NOMO-1 treated with DMSO at 0.1 percent for 48 hours (cell line): Measurements from ENCODE around the gene GBP2.
A peak's percentile ranks its signal among the peaks of the same experiment; 100 is the strongest.
"Not testable (repeated sequence)": the region's sequence is repeated elsewhere in the genome, so short reads cannot be mapped to it uniquely, and the experiment has no call there.

Experiments
- DNase-seq: peaks from one replicate; lab custom pipeline; 2025; ENCODE audit not compliant: unreplicated experiment; lab: John Stamatoyannopoulos, UW

GBP2 gene

DNA sequence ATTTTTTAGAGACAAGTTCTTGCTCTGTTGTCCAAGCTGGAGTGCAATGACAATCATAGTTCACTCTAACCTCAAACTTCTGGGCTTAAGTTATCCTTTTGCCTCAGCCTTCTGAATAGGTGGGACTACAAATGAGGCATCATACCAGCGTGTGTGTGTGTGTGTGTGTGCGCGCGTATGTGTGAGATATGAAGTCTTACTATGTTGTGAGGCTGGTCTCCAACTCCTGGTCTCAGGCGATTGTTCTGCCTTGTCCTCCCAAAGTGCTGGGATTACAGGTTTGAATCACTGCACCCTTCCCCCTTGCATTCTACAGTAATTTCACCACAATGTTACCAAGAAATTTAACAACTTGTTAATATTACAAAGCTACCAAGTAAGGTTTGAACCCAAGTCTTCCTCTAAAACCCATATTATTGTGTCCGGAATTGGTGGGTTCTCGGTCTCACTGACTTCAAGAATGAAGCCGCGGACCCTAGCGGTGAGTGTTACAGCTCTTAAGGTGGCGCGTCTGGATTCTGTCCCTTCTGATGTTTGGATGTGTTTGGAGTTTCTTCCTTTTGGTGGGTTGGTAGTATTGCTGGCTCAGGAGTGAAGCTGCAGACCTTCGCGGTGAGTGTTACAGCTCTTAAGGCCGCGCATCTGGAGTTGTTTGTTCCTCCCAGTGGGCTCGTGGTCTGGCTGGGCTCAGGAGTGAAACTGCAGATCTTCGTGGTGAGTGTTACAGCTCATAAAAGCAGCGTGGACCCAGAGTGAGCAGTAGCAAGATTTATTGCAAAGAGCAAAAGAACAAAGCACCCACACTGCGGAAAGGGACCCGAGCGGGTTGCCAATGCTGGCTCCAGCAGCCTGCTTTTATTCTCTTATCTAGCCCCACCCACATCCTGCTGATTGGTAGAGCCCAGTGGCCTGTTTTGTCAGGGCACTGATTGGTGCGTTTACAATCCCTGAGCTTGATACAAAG, 970 bp upstream of the GBP2 start:
- DNase-seq = not testable (repeated sequence)

DNA sequence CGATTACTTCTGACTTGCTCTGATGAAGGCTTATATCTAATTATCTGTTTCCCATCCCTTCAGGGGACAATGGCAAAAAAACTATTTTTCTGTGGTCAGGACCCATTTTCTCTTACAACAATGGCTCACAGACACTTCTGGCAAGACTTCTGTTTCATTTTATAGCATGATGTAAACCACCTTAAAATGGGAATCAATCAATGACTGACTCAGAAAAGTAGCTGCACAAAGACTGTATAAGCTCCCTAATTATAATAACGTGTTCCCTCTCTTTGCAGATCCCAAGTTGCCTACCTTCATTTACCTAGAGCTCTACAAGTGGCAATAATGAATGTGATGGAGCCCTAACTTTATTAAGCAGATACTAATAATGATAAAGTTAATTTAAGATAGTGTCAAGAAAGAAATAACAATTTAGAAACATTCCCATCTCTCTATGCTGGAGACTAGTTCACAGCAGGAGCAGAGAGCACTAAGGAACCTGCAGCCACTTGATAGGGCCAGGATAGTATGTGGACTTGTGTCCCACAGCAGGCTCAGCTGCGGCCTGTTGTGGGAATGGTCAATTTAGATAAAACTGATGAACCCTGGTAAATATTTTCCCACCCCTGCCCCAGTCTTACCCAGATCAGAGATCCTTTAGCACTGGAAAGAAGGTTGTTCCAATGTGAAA, 538 bp downstream of the GBP2 start:
- DNase-seq = no peak

DNA sequence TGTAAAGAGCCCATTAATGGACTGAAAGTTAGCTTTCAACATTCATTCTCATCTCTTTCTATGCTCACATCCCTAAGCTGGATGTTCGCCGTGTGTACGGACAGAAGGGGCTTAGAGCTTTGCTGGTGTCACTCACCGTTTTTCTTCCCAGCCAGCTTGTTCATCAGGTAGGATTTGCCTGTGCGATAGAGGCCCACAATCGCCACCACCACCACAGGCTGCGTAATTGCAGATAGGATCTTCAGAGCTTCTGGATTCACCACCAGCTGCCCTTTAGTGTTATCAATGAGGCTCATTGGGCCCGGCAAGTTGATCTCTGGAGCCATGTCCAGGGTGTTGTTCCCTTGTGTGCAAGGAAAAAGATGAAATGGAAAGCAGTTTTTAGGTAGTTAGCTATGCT, 4.3 kb downstream of the GBP2 start:
- DNase-seq = no peak

DNA sequence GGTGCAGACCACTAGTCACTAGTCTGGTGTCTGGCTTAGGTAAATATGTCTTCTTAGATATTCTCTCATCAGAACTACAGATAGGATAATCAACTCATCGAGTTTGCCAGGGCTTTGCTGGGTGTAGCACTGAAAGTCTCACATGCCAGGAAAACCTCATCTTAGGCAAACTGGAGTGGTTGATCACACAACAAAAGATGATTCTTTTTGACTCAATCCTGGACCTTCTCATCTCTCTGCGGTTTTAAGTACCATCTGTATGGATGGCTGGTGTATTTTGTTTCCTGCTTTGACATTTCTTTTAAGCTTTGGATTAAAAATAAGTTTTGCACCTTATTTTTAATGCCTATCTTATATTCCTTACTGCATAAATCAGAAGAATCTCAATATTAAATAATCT, 11.3 kb downstream of the GBP2 start:
- DNase-seq = no peak

DNA sequence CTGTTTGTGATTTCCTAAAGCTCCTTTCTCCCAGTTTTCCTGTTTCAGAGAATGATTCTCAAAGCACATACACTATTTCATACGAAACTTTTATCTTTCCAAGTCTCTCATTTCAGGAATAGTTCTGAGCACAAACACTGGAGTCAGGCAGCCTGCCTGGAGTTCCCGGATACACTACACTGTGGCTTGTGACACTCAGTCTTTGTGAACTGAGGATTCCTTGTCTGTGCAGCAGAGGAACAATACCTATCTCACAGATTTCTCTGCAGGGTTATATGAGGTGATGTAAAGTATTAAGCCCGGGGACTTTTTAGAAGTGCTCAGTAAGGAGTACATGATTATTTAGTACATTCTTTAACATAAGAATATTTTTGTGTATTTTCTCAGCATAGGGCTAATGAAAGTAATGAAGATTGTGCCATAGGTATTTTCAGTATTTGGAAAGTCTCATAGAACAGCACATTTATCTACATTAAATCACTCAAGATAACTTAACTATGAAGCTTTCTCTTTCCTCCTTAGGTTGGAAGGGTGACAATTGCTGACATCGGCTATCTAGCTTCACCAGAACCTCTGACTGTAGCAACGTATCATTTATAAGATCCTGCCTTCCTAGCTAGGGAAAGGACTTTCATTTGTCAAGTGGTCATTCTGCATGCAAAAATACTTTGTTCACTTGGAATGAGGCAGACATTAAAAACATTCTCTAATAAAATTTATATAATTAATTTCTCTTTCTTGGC, 12.9 kb downstream of the GBP2 start:
- no peak for DNase-seq

DNA sequence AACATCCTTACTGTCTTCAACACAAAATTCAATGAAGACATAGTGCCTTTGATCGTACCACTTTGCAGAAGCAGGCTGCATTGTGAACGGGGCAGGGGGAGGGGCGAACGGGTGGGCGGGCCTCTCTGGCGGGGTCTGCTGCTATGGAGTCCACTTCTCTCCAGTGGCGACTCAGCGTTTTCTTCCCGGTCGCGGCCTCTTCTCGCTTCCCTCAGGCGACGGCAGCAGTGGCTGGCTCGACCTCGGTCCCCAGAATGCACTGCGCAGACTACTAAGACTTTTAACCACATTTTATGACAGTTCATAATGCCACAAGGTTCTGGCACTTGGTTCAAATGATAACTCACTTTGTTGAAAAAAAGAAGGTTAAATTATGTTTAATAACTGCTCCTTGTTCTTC, 21.2 kb downstream of the GBP2 start:
- no peak for DNase-seq

DNA sequence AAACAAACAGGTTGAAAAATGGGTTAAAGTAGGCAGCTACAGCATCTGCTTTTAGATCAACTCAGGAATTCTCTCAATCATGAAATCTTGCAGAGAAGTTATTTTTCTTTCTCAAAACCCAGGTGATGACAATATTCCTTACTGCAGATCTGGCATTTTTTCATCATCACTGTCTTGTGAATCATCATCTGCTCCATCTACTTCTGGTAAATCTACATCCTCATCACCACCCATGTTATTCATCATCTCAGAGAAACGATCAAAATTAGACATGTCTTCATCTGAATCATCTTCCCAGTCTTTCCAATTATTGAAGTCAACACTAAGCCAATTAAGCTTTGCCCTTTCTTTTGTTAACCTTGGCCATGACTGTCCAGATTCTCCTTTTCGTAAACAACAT, 21.8 kb downstream of the GBP2 start:
- no peak for DNase-seq

DNA sequence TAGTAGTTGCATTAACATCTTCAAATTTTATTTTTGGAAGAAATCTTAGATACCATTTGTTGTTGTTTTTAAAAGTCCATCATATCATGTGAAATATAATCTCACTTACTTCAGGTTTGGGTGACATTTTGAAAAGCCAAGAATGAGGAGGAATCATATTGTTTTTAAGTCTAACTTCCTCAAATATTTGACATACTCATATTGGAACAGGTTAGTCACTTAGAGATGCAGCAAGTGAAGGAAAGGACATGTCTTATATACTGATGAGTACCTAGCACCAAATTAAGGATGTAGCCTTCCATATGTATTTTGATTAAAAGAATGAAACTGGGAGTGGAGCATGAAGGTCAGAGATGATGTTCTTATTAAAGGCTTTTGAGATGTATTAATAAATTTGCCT, 23.9 kb downstream of the GBP2 start:
- DNase-seq = no peak

DNA sequence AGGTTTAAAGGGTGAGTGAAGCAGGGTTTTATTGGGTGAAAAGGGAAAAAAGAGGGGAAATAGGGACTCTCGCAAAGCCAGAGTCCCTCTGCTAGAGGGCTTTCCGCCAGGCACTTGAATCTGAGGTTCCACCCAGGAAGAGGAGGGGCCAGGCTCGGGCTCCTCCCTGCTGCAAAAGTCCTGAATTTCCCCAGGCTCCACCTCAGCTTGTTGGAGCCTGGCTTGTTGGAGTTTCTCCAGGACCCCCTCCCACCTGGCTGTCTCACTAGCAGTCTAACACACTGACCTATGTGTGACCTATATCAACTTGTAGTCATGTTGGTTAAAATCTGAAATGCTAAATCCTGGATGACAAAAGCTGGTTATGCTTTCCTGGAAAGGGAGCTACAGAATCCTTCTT, 25.5 kb downstream of the GBP2 start:
- no peak for DNase-seq

DNA sequence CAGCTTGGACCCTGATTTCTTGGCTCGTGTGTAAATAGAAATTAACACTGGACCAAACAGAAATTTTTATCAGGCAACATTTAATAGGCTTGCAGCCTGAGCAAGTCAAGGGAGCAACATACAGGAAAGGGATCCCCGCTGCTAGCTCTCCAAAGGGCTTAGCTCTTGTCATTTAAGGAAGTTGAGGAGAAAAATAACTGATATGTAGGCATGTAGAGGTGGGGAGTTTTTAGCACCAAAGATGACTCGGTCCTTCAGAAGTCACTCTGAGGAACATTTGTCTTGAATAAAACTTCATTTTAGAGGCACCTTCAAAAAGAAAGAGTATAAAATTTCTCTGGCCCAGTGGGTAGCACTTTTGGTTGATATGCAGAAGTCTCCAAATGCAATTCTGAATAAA, 27.1 kb downstream of the GBP2 start:
- no peak for DNase-seq

DNA sequence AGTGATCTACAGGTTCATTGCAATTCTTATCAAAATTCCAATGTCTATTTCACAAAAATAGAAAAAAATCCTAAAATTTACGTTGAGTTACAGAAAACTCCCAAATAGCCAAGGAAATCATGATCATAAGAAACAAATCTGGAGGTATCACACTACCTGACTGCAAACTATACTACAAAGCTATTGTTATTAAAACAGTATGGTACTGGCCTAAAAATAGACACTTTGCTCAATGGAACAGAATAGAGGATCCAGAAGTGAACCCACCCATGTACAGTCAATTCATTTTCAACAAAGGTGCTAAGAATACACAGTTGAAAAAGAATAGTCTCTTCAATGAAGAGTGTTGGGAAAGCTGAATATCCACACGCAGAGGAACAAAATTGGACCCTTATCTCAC, 30.2 kb downstream of the GBP2 start:
- DNase-seq = no peak

DNA sequence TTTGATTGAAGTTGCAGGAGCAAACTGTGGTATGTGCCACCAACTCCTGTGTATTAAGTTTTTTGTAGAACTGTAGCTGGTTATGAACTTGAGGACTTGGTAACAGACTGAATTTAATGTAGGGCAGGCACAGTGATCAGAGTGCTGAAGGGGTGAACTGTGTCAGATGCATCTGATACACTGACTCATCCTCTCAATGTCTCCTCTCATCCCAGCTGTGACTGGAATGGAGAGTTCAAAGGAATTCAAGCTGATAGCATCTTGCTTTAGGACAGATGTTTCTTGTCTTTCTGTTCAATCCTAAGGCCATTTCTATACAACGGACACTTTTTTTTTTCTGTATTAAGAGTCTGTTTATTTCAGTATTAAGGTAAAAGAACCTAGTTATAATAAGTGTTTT, 36.0 kb downstream of the GBP2 start:
- DNase-seq = no peak

DNA sequence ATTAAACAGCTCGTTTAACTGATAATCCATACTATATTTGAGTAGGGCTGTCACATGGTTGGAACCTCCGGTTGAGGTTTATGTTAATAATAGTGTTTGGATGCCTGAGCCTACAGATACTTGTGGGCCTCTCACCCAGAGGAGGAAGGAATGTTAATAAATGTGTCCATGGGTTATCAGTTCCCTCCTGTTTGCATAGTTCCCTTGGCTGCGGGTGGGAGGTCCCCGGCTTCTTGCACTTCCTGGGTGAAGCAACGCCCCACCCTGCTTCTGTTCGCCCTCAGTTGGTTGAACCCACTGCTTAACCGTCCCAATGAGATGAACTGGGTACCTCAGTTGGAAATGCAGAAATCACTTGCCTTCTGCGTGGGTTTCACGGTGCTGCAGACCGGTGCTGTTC, 37.3 kb downstream of the GBP2 start:
- no peak for DNase-seq

DNA sequence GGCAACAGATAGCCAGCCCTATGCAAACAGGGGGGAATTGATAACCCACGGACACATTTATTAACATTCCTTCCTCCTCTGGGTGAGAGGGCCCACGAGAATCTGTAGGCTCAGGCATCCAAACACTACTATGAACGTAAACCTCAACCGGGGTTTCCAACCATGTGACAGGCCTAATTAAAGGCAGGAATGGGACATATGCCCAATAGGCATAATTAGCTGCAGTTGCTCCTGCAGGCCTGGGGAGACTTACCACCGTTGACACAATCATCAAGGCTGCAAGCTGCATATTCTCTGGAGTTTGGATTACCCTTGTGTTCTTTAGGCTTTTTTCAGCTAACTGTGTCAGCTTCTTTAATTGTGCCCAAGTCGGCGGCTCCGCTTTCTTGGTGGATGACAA, 38.7 kb downstream of the GBP2 start:
- no peak for DNase-seq

DNA sequence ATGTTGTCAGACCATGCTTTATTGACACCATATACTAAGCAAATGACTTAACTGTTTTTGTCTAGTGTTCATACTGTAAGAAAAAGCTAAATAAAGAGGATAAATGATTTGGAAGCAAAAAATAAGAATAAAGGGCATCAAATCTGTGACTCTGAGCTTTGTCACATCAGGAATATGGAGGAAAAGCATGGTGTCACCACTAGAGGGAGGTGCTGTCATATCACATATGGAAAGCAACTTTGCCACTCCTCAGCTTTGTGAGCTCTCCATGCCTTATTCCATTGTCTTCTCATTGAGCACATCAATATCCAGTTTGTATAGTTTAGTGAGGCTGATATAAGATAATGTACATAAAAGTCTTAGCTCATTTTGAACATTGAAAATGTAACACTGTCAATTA, 40.1 kb downstream of the GBP2 start:
- DNase-seq = peak; percentile 58

DNA sequence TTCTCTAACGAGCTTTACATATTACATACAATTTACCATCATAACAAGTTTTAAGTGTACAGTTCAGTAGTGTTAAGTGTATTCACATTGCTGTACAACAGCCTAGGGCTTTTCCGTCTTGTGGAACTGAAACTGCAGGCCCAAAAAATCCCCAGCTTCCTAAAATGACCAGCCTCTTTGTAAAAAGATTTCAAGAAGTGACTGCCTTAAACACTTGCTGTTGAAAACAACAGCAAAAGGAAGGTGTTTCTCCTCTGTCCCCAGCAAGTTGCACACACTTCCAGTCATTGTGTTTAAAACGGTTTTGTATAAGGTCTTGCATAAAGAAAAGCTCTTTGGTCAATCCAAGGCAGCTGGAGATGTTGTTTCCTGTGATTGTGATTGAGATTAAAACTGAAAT, 44.9 kb downstream of the GBP2 start:
- peak; percentile 72 for DNase-seq

DNA sequence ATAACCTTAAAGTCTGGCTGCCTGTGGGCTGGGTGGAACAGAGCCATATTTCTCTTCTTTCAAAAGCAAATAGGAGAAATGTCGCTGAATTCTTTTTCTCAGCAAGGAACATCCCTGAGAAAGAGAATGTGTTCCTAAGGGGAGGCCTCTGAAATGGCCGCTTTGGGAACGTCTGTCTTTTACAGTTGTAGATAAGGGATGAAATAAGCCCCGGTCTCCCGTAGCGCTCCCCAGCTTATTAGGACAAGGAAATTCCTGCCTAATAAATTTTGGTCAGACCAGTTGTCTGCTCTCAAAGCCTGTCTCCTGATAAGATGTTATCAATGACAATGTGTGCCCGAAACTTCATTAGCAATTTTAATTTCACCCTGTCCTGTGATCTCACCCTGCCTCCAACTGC, 45.8 kb downstream of the GBP2 start:
- not testable (repeated sequence) for DNase-seq

DNA sequence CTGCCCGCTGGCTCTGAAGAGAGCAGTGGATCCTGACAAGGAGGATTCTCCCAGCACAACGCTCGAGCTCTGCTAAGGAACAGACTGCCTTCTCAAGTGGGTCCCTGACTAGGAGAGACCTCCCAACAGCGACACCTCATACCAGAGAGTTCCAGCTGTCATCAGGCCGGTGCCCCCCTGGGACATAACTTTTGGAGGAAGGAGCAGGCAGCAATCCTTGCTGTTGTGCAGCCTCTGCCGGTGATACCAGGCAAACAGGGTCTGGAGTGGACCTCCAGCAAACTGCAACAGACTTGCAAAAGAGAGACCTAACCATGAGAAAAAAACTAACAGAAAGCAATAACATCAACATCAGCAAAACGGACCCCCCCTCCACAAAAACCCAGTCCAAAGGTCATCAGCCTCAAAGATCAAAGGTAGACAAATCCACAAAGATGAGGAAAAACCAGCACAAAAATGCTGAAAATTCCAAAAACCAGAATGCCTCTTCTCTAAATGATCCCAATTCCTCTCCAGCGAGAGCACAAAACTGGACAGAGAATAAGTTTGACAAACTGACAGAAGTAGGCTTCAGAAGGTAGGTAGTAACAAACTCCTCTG, 53.3 kb downstream of the GBP2 start:
- DNase-seq = not testable (repeated sequence)

DNA sequence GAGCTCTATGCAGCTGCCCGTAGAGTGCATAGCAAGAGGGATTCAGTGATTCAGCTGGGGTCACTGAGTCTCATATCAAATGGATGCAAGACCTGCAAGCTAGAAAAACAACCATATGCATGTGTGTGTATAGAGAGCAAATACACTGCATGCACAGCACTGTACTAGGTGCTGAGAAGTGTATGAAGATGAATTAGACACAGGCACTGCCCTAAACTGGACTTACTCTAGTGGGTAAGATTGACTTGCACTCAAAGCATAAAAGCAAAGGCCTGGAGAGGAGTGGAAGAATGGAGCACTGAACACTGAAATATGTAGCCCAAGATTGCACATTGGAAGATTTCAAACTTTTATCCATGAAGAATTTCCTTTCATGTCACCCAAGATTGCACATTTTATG, 55.4 kb downstream of the GBP2 start:
- no peak for DNase-seq

DNA sequence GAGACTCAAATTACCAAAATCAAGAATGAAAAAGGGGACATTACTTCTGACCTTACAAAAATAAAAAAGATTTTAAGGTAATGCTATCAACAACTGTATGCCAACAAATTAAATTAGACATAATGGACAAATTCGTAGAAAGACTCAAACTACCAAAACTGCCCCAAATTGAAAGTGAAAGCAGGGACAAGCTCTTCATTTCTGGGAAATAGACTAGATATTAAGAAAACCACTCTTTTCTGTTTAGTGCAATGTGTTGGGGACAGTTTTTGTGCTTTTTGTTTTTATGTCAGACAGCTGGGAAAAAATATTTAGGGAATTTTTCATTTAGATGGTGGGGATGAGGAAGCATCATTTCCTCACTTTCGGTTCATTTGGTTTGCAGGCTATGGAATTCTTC, 56.0 kb downstream of the GBP2 start:
- no peak for DNase-seq

DNA sequence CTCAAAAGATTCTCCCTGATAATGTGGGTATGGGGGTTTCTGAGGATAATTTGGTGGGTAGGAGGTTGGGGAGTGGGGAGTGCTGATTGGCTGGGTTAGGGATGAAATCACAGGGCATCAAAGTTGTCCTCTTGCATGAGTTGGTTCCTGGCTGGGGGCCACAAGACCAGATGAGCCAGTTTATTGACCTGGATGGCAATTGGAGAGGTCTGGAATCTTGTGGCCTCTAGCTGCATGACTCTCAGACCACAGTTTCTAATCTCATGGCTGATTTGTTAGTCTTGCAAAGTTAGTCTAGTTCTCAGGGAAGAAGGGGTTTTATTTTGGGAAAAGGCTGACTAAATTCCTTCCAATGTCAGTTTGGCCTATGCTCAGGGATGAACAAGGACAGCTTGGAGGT, 57.6 kb downstream of the GBP2 start:
- no peak for DNase-seq
